Effector memory CD4-positive, alpha-beta T cell (primary cell): ENCODE results near the gene NSD1.

ENCODE experiments used
- DNase-seq, 3 donors: peaks; one replicate each; pipeline ENCODE4 v3.0.0-alpha.2; 2020
- H3K27ac ChIP-seq: 2 replicates; pipeline ENCODE4 v1.7.0; 2013; ENCODE audit warnings: mild to moderate bottlenecking, low read length, moderate library complexity; ENCODE audit not compliant: insufficient read depth, poor library complexity, severe bottlenecking
- H3K27me3 ChIP-seq: replicated peaks from 2 replicates; pipeline ENCODE4 v1.7.0; 2013; ENCODE audit warnings: mild to moderate bottlenecking, low read length; ENCODE audit not compliant: insufficient read depth, control insufficient read depth, poor library complexity, severe bottlenecking
- H3K36me3 ChIP-seq: 2 replicates; pipeline ENCODE4 v1.7.0; 2013; ENCODE audit warnings: mild to moderate bottlenecking, low read length, moderate library complexity; ENCODE audit not compliant: control insufficient read depth, insufficient read depth
- H3K4me1 ChIP-seq: 2 replicates; pipeline ENCODE4 v1.7.0; 2013; ENCODE audit warnings: low read length, mild to moderate bottlenecking; ENCODE audit not compliant: control insufficient read depth, insufficient read depth, poor library complexity, severe bottlenecking
- H3K4me3 ChIP-seq: 2 replicates; pipeline ENCODE4 v1.7.0; 2013; ENCODE audit warnings: low read length, low read depth, mild to moderate bottlenecking; ENCODE audit not compliant: insufficient read depth, poor library complexity, severe bottlenecking
- H3K9me3 ChIP-seq: 2 replicates; pipeline ENCODE4 v1.7.0; 2013; ENCODE audit warnings: mild to moderate bottlenecking, low read length, moderate library complexity; ENCODE audit not compliant: control insufficient read depth

The NSD1 gene

GRCh38 chr5:177091232-177091631 is 42.3 kb upstream of the NSD1 start:
- no peak for DNase-seq
- Histone ChIP-seq H3K9me3 (no peaks in the 10 kb centered on the region), H3K4me3 (no peak overlapping the region), H3K36me3 (no peaks in the 10 kb centered on the region), H3K27me3 (no peaks in the 10 kb centered on the region), H3K27ac (no peak overlapping the region), H3K4me1 (peaks cover 10% of the 10 kb centered on the region)

GRCh38 chr5:177092178-177093081 is 41.1 kb upstream of the NSD1 start:
- Histone ChIP-seq H3K27me3 (no peaks in the 10 kb centered on the region), H3K9me3 (no peaks in the 10 kb centered on the region), H3K4me3 (no peak overlapping the region), H3K36me3 (no peaks in the 10 kb centered on the region), H3K4me1 (peaks cover 3% of the 10 kb centered on the region), H3K27ac (no peak overlapping the region)
- no peak for DNase-seq

DNA sequence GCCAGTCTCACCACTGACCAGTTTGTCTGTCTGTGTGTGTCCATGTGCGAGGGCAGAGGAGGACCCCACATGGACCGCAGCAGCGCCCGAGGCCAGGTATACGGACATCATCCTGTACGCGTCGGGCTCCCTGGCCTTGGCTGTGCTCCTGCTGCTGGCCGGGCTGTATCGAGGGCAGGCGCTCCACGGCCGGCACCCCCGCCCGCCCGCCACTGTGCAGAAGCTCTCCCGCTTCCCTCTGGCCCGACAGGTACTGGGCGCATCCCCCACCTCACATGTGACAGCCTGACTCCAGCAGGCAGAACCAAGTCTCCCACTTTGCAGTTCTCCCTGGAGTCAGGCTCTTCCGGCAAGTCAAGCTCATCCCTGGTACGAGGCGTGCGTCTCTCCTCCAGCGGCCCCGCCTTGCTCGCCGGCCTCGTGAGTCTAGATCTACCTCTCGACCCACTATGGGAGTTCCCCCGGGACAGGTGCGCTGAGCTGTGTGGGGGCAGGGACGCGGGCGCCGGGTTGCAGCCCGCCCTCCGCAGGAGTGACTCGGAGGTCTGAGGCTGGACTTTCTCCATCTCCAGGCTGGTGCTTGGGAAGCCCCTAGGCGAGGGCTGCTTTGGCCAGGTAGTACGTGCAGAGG is 40.4 kb upstream of the NSD1 start:
- H3K27ac ChIP-seq = no peak overlapping the region

DNA sequence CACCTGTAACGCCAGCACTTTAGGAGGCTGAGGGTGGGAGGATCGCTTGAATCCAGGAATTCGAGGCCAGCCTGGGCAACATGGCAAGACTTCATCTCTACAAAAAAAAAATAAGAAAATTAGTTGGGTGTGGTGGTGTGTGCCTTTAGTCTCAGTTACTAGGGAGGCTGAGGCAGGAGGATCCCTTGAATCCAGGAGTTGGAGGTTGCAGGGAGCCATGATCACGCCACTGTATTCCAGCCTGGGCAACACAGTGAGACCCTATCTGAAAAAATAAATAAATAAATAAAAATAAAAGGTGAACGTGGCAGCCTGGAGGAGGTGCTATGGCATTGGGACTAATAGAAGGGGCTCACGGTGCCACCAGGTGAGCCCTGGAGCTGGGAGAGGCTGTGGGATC is 39.8 kb upstream of the NSD1 start:
- H3K27me3 ChIP-seq = no peaks in the 10 kb centered on the region
- no peak overlapping the region for H3K27ac ChIP-seq
- no peaks in the 10 kb centered on the region for H3K4me1 ChIP-seq
- DNase-seq = no peak
- no peaks in the 10 kb centered on the region for H3K36me3 ChIP-seq
- H3K9me3 ChIP-seq = no peaks in the 10 kb centered on the region
- H3K4me3 ChIP-seq = no peak overlapping the region

More for the DNA sequence above, 40.4 kb upstream of the NSD1 start:
- H3K27me3 ChIP-seq = no peaks in the 10 kb centered on the region
- no peak for DNase-seq
- no peaks in the 10 kb centered on the region for H3K9me3 ChIP-seq
- H3K36me3 ChIP-seq = no peaks in the 10 kb centered on the region
- H3K4me3 ChIP-seq = no peak overlapping the region
- H3K4me1 ChIP-seq = no peaks in the 10 kb centered on the region

GRCh38 chr5:177094224-177095087 is 39.1 kb upstream of the NSD1 start:
- no peaks in the 10 kb centered on the region for H3K36me3 ChIP-seq
- no peak overlapping the region for H3K27ac ChIP-seq
- no peaks in the 10 kb centered on the region for H3K4me1 ChIP-seq
- H3K4me3 ChIP-seq = no peak overlapping the region
- DNase-seq = no peak
- H3K27me3 ChIP-seq = no peaks in the 10 kb centered on the region
- H3K9me3 ChIP-seq = no peaks in the 10 kb centered on the region

- Histone ChIP-seq H3K4me3 (no peak overlapping the region), H3K27ac (no peak overlapping the region), H3K4me1 (no peaks in the 10 kb centered on the region), H3K36me3 (no peaks in the 10 kb centered on the region), H3K27me3 (no peaks in the 10 kb centered on the region), H3K9me3 (no peaks in the 10 kb centered on the region)
- no peak for DNase-seq
Observed at GRCh38 chr5:177095088-177095669, 38.4 kb upstream of the NSD1 start.

DNA sequence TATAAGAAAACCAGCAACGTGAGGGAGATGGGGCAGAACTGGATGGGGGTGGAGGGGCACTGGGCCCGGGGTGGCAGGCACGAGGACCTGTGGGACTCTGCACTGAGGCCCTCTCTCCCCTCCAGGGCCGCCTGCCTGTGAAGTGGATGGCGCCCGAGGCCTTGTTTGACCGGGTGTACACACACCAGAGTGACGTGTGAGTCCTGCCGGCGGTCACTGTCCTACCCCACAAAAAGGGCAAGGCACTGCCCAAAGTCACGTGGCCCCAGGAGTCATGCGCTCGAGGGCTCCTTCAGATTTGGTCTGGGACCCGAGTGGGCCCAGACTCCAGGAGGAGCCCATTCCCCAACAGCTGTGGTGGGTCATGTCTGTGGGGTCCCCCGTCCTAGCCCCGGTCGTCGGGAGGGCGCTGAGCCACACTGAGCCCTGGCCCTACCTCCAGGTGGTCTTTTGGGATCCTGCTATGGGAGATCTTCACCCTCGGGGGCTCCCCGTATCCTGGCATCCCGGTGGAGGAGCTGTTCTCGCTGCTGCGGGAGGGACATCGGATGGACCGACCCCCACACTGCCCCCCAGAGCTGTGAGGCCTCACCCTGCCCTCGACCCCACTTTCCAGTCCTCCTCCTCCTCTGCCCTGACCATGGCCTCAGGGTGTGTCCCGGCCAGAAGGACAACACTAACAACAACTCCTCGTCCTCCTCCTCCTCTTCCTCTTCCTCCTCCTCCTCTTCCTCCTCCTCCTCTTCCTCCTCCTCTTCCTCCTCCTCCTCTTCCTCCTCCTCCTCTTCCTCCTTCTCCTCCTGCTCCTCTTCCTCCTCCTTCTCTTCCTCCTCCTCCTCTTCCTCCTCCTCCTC is 37.2 kb upstream of the NSD1 start:
- H3K36me3 ChIP-seq = no peaks in the 10 kb centered on the region
- H3K4me3 ChIP-seq = no peak overlapping the region
- H3K9me3 ChIP-seq = no peaks in the 10 kb centered on the region
- no peaks in the 10 kb centered on the region for H3K4me1 ChIP-seq
- H3K27ac ChIP-seq = no peak overlapping the region
- no peaks in the 10 kb centered on the region for H3K27me3 ChIP-seq
- no peak for DNase-seq

DNA sequence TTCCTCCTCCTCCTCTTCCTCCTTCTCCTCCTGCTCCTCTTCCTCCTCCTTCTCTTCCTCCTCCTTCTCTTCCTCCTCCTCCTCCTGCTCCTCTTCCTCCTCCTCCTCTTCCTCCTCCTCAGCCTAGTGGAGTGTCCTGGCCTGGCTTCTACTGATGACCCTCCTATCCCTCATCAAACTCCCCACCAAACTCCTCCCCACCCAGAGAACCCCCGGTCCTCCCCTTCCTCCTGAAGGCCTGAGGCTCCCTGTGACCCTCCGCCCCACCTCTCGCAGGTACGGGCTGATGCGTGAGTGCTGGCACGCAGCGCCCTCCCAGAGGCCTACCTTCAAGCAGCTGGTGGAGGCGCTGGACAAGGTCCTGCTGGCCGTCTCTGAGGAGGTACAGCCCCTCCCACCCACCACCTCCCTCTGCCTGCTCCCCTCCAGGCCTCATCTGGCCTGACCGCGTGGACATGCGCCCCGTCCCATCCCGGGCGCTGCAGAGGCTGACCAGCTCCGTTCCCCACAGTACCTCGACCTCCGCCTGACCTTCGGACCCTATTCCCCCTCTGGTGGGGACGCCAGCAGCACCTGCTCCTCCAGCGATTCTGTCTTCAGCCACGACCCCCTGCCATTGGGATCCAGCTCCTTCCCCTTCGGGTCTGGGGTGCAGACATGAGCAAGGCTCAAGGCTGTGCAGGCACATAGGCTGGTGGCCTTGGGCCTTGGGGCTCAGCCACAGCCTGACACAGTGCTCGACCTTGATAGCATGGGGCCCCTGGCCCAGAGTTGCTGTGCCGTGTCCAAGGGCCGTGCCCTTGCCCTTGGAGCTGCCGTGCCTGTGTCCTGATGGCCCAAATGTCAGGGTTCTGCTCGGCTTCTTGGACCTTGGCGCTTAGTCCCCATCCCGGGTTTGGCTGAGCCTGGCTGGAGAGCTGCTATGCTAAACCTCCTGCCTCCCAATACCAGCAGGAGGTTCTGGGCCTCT is 36.3 kb upstream of the NSD1 start:
- no peaks in the 10 kb centered on the region for H3K9me3 ChIP-seq
- no peak overlapping the region for H3K4me3 ChIP-seq
- no peaks in the 10 kb centered on the region for H3K27me3 ChIP-seq
- DNase-seq = no peak
- H3K27ac ChIP-seq = no peak overlapping the region
- H3K36me3 ChIP-seq = no peaks in the 10 kb centered on the region
- H3K4me1 ChIP-seq = no peaks in the 10 kb centered on the region
